GM18499 (cell line): Measurements from ENCODE around the gene S1PR4.

Experiments used
- ATAC-seq: cut with Tn5 transposase; IDR thresholded peaks from one replicate; pipeline ENCODE4 v1.9.1; 2021; ENCODE audit warnings: moderate number of reproducible peaks; ENCODE audit not compliant: insufficient read depth, unreplicated experiment

The S1PR4 gene, protein sequence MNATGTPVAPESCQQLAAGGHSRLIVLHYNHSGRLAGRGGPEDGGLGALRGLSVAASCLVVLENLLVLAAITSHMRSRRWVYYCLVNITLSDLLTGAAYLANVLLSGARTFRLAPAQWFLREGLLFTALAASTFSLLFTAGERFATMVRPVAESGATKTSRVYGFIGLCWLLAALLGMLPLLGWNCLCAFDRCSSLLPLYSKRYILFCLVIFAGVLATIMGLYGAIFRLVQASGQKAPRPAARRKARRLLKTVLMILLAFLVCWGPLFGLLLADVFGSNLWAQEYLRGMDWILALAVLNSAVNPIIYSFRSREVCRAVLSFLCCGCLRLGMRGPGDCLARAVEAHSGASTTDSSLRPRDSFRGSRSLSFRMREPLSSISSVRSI

DNA sequence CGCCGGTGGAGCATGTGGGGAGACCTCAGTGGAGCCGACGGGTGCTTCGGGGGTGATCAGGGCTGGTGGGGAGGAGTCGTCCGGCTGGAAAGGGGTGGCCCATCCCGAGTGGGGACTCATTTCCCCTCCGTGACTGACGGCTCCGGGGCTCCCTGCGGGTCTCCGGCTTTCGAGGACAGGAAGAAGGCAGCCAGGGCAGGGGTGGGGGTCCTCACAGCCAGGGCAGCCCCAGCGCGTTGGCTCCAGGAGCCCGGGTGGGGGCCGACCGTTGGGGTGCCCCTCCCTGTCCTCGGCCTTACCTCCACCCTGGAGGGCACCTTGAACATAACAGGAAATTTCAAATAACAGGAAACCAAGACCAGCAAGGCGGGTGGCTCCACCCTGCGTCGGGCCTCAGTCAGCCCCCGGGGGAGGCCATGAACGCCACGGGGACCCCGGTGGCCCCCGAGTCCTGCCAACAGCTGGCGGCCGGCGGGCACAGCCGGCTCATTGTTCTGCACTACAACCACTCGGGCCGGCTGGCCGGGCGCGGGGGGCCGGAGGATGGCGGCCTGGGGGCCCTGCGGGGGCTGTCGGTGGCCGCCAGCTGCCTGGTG, at the start of gene S1PR4:
S1PR4 (plus strand) TSS at position 393 of the 596 bp plus-strand sequence; CDS start at position 417, 24 bp downstream.
- no peak for ATAC-seq

DNA sequence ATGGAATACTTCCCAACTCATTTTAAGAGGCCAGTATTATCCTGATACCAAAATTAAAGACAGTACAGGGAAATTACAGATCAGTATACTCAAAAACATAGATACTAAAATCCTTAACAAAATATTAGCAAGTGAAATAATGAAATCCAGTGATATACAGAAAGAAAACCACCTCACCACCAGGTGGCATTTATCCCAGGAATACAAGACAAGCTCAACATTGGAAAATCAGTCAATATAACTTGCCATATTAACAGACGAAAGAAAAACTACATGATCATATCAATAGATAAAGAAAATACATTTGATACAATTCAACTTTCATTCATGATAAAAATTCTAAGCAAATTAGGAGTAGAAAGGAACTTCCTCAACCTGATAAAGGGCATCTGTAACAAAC, 49.5 kb upstream of the S1PR4 start:
- no peak for ATAC-seq

DNA sequence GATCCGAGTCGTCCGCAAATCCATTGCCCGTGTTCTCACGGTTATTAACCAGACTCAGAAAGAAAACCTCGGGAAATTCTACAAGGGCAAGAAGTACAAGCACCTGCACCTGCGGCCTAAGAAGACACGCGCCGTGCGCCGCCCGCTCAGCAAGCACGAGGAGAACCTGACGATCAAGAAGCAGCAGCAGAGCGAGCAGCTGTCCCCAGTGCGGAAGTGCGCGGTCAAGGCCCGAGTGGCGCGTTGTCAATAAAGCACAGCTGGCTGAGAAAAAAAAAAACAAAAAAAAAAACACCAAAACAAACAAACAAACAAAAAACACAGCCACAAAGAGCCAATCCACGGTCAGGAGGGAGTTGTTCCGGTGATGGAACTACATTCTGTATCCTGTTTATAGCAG, 47.4 kb upstream of the S1PR4 start:
- no peak for ATAC-seq

DNA sequence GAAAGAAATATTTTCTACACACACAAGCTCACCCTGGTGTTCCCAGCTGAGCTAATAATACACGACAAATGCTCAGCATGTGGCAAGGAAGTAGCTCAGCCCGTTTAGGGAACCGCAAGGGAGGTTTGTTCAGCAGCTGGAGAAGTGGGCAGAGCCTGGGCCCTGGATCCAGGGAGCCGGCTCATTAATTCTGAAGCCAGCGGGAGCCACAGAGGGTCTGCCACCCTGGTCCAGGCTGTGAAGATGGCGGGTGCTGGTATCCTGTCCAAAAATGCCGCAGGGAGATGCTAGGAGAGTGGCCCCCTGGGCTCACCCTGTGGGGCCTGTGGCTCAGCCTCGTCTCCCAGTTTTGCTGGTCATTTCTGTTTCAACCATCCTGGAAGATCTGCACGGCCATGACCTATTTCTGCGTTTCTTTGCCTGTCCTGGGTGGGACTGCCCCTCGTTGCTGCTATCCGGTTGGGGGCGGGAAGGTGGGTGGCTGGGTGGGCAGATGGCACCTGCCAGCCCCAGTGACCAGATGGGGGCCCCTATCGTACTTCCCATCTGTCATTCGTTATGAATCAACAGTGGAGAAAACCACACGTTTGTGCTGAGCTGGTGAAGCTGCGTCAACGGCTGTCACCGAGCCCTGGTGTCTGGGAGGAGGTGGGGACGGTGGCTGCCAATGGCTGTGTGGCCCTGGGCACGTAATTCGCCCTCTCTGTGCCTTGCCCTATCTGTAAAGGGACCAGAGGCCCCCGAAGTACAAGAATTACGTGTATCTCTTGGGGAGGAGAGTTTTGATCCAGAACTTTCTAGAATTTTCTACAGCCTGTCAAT, 45.4 kb upstream of the S1PR4 start:
- ATAC-seq: no peak

DNA sequence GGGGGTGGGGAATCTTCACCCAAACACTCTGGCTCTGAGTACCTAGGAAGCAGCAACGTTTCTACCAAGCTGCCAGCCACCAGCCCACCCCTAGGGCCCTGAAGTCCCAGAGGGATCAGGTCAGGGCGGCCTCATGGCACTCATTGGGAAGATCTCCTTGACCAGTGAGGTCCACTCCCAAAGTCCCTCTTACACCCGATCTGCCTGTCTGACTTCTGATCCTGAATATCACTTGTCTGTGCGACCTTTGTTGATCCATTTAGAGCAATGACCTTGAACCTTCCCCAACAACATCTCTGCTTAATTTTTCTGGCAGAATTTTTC, 44.8 kb upstream of the S1PR4 start:
- no peak for ATAC-seq

DNA sequence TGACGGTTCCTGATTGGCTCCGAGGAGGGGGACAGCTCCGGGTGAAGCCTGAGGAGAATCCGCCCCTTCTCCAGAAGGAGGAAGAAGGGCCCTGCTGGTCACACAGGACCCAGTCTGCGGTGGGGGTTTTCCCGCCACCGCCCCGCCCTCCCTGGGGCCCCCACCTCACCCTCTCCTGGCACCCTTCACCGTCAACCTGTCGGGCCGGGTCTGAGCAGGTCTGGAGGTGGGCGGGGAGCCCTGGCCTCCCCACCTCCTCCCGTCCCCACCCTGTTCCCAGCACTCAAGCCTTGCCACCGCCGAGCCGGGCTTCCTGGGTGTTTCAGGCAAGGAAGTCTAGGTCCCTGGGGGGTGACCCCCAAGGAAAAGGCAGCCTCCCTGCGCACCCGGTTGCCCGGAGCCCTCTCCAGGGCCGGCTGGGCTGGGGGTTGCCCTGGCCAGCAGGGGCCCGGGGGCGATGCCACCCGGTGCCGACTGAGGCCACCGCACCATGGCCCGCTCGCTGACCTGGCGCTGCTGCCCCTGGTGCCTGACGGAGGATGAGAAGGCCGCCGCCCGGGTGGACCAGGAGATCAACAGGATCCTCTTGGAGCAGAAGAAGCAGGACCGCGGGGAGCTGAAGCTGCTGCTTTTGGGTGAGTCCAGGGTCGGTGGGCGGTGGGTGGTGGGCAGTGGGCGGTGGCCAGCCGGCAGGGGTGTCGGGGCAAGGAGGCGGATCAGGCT, 42.4 kb upstream of the S1PR4 start, which contains the start of gene GNA15:
GNA15 (plus strand) TSS at position 73 of the 723 bp plus-strand sequence; CDS start at position 491, 418 bp downstream.
- ATAC-seq: no peak

DNA sequence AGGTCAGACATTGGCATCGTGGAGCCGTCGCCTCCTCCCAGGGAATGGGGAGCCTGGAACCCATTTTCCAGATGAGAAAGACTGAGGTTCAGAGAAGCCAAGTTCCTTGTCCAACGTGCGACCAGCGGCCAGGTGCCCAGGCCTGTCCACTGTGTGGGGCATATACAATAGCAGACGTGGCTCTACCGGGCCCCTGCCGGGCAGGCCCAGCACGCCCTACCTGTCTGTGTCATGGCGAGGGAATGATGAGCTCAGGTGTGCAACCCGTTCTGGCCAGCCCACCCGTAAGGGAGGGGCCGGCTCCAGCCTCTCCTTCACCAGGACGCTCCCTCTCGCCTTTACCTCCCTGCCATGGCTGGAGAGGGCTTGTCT, 41.9 kb upstream of the S1PR4 start:
- ATAC-seq: no peak

DNA sequence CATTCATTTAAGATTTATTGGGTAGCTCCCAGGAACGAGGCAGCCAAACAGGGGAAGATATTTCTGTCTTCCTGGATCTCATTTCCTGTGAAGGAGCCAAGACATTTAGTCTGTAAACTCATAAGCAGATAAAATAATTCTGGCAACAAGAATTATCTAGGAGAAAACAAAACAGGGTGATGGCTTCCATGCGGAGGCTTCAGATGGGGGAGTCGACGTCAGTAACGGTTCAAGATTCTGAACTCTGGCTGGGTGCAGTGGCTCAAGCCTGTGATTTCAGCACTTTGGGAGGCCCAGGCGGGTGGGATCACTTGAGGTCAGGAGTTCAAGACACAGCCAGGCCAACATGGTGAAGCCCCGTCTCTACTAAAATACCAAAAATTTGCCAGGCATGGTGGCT, 41.5 kb upstream of the S1PR4 start:
- no peak for ATAC-seq

DNA sequence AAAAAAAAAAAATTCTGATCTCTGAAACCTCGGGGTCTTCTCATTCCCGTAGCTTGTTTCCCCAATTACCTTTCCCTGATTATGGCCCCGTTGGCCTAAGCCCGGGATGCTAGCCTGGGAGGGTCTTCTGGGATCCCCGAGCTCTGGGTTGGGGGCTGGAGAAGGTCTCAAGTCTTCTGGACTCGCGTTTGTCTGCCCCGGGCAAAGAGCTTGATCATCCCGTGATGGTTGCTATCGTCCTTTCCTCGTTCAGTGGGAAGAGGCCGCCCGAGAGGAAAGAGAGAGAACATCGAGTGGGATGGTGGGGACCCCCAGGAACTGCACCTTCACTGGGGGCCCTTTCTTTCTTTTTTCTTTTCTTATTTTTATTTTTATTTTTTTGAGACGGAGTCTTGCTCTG, 40.3 kb upstream of the S1PR4 start:
- no peak for ATAC-seq

DNA sequence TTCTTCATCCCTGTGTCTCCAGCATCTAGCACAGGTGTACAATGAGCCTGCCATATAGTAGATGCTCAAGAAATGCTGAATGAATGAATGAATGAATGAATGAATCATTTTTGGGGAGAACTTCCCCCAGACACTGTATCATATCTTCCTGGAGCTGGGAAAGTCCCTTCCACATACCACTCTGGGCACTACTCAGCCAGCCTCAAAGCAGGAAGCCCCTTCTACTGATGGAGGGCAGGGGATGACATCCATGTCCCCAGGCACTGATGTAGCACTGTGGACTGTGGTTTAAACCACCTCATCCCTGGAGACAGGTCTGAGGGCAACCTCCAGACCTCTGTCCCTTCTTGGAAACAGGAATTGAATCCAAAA, 37.9 kb upstream of the S1PR4 start:
- no peak for ATAC-seq

DNA sequence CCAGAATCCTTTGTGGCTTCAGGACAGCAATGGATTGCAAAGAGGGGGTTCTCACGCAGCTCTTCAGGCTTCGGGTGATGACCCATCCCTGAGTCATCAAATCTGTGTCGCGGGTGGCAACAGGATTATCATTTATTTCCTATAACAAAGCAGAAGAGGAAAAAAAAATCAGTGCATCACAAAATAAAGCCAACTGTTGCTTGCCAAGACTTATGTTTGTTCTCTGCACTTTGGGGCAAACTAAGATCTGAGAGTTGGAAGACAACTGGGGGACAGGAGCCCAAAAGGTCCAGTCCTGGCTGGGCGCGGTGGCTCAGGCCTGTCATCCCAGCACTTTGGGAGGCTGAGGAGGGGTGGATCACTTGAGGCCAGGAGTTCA, 36.3 kb upstream of the S1PR4 start:
- ATAC-seq: no peak

DNA sequence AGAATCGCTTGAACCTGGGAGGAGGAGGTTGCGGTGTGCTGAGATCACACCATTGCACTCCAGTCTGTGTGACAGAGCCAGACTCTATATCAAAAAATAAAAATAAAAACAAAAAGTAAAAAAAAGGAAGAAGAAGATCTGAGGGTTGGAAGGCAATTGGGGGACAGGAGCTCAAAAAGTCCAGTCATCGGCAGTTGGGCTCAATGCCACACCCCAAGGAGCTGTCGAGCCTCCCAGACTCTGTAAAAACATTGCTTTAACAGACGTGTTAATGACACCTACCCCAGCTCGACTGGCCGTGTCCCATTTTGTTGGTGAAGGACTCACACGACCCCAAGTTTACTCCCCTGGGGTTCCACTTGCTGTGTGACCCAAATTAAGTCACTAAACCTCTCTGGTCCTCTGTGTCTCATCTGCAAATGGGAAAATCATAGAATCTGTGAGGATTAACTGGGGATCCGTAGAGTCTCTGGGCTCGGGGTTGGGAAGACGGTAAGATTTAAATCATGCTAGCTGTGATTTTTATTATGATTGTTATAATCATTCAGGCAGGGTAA, 35.7 kb upstream of the S1PR4 start:
- ATAC-seq: no peak

DNA sequence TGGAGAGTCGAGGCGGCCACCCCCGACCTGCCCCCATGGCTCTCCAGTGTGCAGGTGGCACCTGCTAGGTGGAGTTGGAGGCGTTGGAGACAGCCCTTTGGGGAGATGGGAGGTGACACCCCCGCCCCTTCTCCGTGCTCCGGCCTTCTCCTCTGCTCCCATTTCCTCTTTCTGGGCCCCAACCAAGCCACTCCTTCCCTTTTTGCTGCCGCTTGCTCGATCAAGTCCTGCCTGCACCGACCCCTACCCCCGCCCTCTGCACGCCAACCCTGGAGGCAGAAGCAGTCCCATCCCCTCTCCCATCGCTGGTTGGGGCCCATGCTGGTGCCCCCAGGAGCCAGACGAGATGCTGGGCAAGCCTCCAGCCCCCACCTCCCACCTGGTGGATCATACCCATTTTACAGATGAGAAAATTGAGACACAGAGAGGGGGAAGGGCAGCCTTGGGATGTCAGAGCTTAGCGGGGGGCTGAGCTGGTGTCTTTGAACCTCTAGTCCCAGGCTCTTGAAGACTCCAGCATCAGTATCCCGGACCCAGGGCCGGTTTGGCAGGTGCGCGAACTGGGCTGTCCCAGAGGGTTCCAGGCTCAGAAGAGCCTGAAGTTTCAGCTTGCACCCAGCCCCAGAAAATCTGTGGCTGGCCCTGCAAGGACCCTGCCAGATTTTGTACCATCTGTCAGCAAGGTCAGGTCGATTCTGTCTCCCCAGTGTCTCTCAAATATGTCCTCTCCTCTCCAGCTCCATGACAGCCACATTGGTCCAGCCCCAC, 32.5 kb upstream of the S1PR4 start:
- ATAC-seq: no peak

DNA sequence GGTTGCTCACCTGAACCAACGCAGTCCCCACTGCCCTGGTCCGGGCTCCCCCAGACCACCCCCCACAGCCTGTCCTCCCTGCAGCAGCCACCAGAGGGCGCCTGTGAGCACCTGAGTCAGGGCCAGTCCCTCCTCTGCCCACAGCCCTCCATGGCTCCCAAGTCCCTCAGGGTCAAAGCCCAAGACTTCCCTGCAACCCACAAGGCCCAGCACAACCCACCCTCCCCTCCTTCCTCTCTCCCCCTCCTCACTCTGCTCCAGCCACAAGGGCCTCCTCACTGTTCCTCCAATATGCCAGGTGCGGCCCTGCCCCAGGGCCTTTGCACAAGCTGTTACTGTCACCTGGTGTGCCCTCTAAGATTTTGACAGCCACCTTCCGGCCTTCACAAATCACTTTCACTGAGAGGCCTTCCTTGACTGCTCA, 31.9 kb upstream of the S1PR4 start:
- no peak for ATAC-seq

DNA sequence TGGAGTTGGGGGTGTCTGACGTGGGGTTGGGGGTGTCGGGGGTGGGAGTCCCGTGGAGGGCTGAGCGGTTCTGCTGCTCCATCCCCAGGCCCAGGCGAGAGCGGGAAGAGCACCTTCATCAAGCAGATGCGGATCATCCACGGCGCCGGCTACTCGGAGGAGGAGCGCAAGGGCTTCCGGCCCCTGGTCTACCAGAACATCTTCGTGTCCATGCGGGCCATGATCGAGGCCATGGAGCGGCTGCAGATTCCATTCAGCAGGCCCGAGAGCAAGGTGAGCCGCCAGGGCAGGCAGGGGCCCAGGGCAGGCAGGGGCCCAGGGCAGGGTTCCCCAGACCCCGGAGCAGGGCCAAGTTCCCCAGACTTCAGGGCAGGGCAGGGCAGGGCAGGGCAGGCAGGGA, 30.1 kb upstream of the S1PR4 start:
- ATAC-seq: no peak

DNA sequence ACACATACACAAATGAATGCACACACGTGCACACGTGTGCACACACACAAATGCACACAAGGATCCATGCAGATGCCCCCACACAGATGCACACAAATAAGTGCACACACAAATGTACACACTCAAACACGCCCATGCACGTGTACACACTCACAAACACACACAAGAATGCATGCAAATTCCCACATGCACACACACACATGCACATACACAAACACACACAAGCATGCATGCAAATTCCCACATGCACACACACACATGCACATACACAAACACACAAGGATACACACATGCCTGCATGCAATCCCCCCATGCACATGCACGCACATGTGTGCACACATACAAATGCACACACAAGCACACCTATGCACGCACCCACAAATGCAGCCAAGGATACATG, 29.5 kb upstream of the S1PR4 start:
- no peak for ATAC-seq

DNA sequence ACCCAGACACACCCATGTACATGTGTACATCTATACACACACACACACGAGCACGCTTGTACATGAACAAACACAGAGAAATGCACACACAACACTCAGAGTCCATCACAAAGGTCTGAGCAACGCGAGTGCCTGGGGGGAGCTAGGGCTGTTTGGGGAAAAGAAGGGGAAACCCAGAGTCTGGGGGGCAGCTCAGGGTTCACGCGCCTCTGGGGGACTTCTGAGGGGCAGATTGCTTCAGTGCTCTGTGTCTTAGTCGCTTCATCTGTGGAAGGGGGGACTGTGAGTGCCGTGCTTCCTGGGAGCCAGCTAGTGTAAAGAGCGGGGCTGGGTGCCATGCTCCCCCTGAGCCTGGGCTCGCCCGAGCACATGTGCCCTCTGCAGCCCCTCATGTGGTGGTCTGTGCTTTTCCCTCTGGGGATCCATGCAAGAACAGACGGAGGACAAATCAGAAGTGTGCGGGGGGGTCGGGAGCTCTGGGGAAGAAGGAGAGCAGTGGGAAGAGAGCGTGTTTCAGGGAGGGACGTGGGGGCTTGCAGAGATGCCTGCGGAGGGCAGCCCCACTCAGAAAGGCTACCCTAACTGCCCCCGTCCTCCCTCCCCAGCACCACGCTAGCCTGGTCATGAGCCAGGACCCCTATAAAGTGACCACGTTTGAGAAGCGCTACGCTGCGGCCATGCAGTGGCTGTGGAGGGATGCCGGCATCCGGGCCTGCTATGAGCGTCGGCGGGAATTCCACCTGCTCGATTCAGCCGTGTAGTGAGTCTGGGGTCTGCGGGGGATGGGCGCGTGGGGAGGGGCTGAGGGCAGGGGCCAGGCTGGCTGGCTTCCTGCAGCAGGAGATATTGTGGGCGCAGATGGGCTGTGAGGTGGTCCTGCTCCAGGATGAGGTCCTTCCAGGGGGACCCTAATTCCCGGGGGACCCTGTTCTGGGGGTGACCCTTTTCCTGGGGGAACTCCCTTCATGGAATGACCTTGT, 28.8 kb upstream of the S1PR4 start:
- ATAC-seq: no peak

DNA sequence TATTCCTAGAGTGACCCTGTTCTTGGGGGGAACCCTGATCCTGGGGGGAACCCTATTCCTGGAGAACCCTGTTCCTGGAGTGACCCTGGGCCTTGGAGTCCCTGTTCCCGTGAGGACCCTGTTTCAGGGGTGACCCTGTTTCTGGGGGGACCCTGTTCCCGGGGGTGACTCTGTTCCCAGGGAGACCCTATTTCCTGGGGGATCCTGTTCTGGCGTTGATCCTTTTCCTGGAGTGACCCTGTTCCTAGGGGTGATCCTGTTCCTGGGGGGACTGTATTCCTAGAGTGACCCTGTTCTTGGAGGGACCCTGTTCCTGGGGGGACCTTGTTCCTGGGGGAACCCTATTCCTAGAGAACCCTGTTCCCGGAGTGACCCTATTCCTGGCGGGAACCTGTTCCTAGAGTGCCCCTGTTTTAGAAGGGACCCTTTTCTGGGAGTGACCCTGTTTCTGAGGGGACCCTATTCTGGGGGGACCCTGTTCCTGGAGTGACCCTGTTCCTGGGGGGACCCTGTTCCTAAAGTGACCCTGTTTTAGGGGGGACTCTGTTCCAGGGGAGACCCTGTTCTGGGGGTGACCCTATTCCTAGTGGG, 27.7 kb upstream of the S1PR4 start:
- no peak for ATAC-seq
